ENCODE data around the gene MICAL2.

Gene MICAL2

GRCh38 chr11:12212821-12213185, 102.4 kb downstream of the MICAL2 start:
- DNase-seq = no peak

- DNase-seq = no peak
Observed at GRCh38 chr11:12213883-12214282, 103.5 kb downstream of the MICAL2 start.

DNA sequence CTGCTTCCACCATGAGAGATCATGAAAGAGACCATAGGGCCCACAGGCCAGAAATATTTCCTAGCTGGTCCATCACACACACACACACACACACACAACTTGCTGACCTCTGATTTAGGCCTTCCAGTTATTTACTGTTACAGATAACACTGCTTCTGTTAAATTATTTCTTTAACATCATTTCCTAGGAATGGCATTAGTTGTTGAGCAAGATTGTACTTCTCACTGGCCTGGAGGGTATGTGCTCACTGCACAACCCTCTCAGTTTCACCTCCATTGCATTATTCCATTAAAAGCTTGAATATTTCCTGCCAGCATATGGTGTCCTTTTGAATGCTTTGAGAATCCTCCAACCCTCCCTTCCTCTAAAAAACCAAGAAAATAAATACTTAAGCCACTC, 104.4 kb downstream of the MICAL2 start:
- no peak for DNase-seq

DNA sequence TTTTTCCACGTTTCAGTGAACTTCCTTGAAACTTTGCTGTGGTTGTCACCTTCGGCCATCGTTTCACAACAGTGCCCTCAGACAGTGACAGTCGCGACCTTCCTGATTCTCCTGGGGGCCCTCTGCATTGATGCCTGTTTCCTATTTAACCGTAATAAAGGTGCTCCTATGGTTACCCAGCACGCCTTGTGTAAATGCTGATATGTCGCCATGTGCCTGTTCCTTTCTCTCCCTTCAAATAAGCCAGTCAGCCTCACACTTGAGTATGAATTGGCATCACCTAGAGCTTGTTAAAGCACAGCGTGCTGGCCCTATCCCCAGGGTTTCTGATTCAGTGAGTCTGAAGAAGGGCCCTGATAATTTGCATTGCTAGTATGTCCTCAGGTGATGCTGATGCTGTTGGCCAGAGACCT, 104.8 kb downstream of the MICAL2 start:
- no peak for DNase-seq

GRCh38 chr11:12216041-12216451, 105.7 kb downstream of the MICAL2 start:
- no peak for DNase-seq

- DNase-seq = no peak
Observed at GRCh38 chr11:12216671-12217374, 106.4 kb downstream of the MICAL2 start.

DNA sequence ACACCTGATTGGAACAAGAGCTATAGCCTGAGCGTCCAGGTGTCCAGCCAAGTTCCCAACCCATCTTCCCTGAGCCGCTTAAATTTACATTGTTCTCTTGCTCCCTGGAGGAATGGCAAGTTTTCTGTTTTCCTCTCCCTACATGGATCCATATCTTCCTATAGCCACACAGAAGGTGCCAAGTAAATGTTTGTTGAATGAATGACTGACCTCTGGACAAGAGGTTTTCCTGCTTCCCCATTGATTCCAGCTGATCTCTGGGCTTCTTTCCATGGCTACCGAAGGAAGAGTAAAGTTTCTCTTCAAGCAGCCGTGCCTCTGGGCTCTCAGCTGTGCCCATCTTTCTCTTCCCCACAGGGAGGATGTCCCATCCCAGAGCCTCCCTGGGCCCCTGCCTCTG, 107.5 kb downstream of the MICAL2 start:
- DNase-seq = no peak

DNA sequence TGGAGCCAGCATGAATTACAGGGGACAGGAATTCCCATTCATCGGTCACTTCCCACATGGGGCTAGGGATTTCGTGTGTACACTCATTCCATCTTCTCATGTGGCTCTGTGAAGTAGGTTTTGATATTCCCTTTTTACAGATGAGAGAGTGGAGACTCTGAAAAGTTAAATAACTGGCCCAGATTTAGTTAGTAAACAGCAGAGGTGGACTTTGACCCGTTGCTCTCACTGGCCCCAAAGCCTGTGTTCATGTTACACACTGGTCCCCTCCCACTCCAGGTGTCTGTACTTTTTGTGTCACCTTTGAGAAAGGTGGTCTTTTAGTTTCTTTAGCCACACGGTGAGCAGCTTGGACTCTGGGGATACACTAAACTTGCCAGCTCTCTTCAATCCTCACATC, 108.5 kb downstream of the MICAL2 start:
- no peak for DNase-seq

GRCh38 chr11:12219757-12220156, 109.4 kb downstream of the MICAL2 start:
- DNase-seq = no peak

DNA sequence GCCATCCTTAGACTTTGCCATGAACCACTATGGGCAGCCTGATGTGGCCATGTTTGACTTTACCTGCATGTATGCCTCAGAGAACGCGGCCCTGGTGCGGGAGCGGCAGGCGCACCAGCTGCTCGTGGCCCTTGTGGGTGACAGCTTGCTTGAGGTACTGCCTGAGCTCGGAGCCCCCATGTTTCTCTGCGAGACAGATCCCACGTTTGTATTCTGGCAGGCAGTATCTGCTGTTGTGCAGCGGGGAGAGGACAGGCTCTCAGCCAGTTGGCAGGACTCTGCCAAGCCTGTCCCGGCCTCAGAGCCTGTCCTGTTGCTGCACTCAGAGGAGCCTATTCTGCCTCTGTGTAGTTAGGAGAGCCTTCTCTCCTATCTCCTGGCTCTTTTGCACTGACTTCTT, 109.9 kb downstream of the MICAL2 start:
- DNase-seq = no peak

DNA sequence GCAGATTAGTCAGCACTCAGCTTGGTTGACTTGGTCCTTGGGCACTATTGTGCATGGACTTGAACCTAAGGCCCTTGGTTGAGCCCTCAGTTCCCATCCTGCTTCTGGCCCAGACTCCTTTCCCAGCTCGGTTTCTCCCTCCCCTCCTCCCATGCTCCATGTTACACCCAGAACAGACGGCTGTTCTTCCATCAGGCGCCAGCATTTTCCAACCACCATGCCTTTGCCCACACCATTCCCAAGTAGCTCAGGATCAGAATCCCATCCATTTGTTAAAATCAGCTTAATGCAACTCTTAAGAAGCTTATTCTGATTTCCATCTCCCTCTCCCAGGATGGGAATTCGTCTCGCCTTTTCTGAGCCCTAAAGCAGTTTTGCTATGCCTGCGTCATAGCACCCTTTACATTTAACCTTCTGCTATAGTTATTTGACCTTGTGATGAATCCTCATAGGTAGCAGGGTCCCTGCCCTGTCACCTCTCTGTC, 110.7 kb downstream of the MICAL2 start:
- no peak for DNase-seq

GRCh38 chr11:12222055-12222792, 111.8 kb downstream of the MICAL2 start:
- DNase-seq = no peak

GRCh38 chr11:12223771-12224536, 113.6 kb downstream of the MICAL2 start:
- DNase-seq = no peak

DNA sequence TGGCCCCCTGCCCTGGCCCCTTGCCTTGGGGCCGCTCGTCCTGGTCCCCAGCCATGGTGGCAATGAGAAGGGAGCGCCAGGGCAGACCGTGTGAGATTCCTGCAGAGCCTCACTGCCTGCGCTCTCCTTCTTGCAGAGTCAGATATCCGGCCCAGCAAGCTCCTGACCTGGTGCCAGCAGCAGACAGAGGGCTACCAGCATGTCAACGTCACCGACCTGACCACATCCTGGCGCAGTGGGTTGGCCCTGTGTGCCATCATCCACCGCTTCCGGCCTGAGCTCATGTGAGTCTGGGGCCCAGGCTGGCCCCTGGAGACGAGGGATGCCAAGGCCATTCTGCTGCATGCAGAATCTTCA, 114.1 kb downstream of the MICAL2 start:
- peak; percentile 76 for DNase-seq

DNA sequence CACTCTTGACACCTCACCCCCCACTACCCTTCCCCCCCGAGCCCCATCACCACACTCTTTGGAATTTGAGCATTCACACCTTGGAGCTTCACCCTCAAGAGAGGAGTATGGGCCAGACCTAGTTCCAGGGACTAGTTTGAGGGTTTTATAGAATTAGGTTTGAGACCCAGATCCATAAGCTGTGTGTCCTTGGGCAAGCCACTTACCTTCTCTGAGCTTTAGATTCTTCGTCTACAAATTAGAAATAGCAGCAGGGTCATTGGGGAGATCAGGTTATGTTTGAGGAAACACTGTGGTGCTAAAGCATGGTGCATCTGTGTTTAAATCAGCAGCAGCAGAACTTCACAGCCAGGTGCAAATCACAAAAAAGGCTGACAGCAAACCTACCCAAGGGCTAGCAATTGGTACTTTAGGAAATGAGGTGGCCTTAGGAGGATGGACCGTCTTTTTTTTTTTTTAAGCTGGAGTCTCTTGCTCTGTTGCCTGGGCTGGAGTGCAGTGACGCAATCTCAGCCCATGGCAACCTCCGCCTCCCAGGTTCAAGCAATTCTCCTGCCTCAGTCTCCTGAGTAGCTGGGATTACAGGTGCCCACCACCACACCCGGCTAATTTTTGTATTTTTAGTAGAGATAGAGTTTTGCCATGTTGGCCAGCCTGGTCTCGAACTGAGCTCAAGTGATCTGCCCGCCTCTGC, 114.8 kb downstream of the MICAL2 start:
- no peak for DNase-seq

- DNase-seq = no peak
Observed at GRCh38 chr11:12226093-12226492, 115.7 kb downstream of the MICAL2 start.

DNA sequence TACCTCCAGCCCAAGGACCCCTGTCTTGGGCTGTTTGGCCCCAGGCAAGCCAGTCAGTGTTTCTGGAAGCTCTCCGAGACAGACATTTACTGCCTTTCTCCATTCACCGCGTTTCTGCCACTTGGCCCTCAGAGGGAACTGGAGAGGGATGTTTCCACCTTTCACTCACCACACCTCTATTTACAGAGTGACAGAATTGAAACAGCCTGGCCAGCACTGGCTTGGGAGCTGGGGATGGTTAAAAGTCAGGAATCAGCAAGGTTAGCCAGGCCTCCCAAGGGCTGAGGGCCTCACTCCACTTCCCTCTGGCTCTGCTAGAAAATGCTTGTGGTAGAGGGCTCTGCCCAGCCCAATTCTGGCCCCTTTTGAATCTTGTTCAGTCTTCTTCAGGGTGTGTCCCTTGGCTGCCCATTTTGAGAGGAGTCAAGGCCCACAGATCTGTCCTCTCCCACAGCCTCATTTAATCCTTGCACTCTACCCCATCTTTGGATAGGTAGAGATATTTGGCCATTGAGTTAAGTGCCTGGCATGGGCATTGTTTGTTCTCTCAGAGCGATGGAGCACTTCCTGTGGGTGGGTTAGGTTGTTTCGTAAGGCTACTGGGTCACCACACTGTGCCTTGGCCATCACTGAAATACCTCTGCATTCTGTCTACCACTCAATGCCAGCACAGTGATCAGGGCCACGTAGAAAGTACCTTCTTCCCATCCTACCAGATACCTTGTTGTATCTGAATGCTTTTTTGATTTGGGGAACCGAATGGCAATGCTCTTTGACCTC, 119.2 kb downstream of the MICAL2 start:
- DNase-seq = no peak

- DNase-seq = no peak
Observed at GRCh38 chr11:12232160-12232559, 121.8 kb downstream of the MICAL2 start.

DNA sequence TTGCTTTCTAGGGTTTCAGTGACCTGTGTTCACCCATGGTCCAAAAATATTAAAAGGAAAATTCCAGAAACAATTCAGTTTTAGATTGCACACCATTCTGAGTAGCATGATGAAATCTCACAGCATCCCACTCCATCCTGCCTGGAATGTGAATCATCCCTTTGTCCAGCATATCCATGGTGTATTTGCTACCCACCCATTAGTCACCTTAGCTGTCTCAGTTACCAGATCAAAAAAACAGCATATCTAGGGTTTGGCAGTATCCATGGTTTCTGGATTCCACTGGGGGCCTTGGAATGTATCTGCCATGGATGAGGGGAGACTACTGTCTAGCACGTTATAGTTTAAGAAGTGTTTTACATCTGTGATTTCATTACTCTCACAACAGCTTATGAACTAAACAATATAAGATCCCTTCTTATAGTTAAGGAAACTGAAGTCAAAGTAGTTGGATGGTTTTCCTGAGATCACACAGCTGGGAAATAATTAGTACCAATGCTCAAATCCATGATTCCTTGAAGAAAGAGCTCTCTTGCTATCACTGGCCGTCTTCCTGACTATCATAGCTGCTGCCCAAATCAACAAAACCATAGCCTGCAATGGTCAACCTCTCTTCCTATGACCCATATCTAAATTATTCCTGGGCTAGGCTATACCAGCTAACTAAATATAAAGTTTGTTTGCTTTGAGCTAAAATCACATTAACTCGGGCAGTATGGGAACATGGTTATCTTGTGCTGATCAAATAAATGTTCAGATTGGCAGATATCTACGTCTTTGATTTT, 122.6 kb downstream of the MICAL2 start:
- DNase-seq = no peak

DNA sequence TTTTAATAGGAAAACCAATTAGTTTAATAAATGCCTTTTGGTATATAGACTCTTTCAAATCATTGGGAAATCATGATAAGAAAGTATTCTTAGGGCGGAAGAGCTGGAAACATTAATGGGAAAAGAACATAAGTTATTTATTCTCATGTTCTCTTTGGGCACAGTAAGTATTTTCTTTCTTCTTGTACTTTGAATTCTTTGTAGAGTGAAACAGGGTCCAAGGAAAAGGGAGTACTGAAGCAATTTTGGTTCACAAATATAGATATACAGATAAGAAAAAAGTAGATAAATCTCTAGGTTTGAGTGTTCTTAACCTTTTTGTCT, 123.2 kb downstream of the MICAL2 start:
- no peak for DNase-seq

GRCh38 chr11:12234221-12234620, 123.8 kb downstream of the MICAL2 start:
- no peak for DNase-seq

GRCh38 chr11:12235080-12235479, 124.7 kb downstream of the MICAL2 start:
- DNase-seq = no peak

Data from effector CD4-positive, alpha-beta T cell (primary cell).